ENCODE measurements around the gene ANKRD37.

ANKRD37 gene

GRCh38 chr4:185398618-185399017 lies 2.0 kb downstream of the ANKRD37 start:
- Histone ChIP-seq H3K36me3 (ENCODE audit: insufficient read depth, low read length) (peaks cover 26% of the 10 kb centered on the region), H3K27me3 (ENCODE audit: control insufficient read depth, insufficient read depth, low read length) (no peaks in the 10 kb centered on the region), H3K9ac (ENCODE audit: low read depth, low read length) (no peak overlapping the region), H3K4me2 (ENCODE audit: low read length) (peak overlapping the region; percentile 23), H3K4me1 (ENCODE audit: control insufficient read depth, insufficient read depth, low read length) (peaks cover 20% of the 10 kb centered on the region), H3K9me3 (replicated peaks; ENCODE audit: low read length) (no peaks in the 10 kb centered on the region), H3K4me3 (ENCODE audit: low read length) (no peak overlapping the region)

GRCh38 chr4:185399466-185399865 lies 2.8 kb downstream of the ANKRD37 start:
- no peak overlapping the region for H3K4me3 ChIP-seq (ENCODE audit: low read length)
- no peaks in the 10 kb centered on the region for H3K27me3 ChIP-seq (ENCODE audit: control insufficient read depth, insufficient read depth, low read length)
- peaks cover 26% of the 10 kb centered on the region for H3K36me3 ChIP-seq (ENCODE audit: insufficient read depth, low read length)
- peak overlapping the region; percentile 1 for H3K4me2 ChIP-seq (ENCODE audit: low read length)
- H3K9me3 ChIP-seq (replicated peaks; ENCODE audit: low read length) = no peaks in the 10 kb centered on the region
- no peak overlapping the region for H3K9ac ChIP-seq (ENCODE audit: low read depth, low read length)
- H3K4me1 ChIP-seq (ENCODE audit: control insufficient read depth, insufficient read depth, low read length) = peaks cover 17% of the 10 kb centered on the region

GRCh38 chr4:185404031-185404430 lies 7.4 kb downstream of the ANKRD37 start:
- Histone ChIP-seq H3K36me3 (ENCODE audit: insufficient read depth, low read length) (peaks cover 48% of the 10 kb centered on the region), H3K27me3 (ENCODE audit: control insufficient read depth, insufficient read depth, low read length) (no peaks in the 10 kb centered on the region), H3K4me2 (ENCODE audit: low read length) (no peak overlapping the region)

GRCh38 chr4:185405296-185405999 lies 8.8 kb downstream of the ANKRD37 start:
- Histone ChIP-seq H3K27me3 (ENCODE audit: control insufficient read depth, insufficient read depth, low read length) (no peaks in the 10 kb centered on the region), H3K4me1 (ENCODE audit: control insufficient read depth, insufficient read depth, low read length) (no peaks in the 10 kb centered on the region), H3K4me3 (ENCODE audit: low read length) (no peak overlapping the region), H3K9me3 (replicated peaks; ENCODE audit: low read length) (no peaks in the 10 kb centered on the region), H3K9ac (ENCODE audit: low read depth, low read length) (no peak overlapping the region), H3K36me3 (ENCODE audit: insufficient read depth, low read length) (peaks cover 40% of the 10 kb centered on the region), H3K4me2 (ENCODE audit: low read length) (no peak overlapping the region)

More at GRCh38 chr4:185404031-185404430, 7.4 kb downstream of the ANKRD37 start:
- Histone ChIP-seq H3K9ac (ENCODE audit: low read depth, low read length) (no peak overlapping the region), H3K4me3 (ENCODE audit: low read length) (no peak overlapping the region), H3K4me1 (ENCODE audit: control insufficient read depth, insufficient read depth, low read length) (no peaks in the 10 kb centered on the region), H3K9me3 (replicated peaks; ENCODE audit: low read length) (no peaks in the 10 kb centered on the region)

GRCh38 chr4:185408432-185408831 lies 11.8 kb downstream of the ANKRD37 start:
- H3K9ac ChIP-seq (ENCODE audit: low read depth, low read length) = no peak overlapping the region
- no peaks in the 10 kb centered on the region for H3K27me3 ChIP-seq (ENCODE audit: control insufficient read depth, insufficient read depth, low read length)
- H3K9me3 ChIP-seq (replicated peaks; ENCODE audit: low read length) = no peaks in the 10 kb centered on the region
- H3K4me3 ChIP-seq (ENCODE audit: low read length) = no peak overlapping the region
- H3K4me1 ChIP-seq (ENCODE audit: control insufficient read depth, insufficient read depth, low read length) = no peaks in the 10 kb centered on the region
- H3K36me3 ChIP-seq (ENCODE audit: insufficient read depth, low read length) = peaks cover 44% of the 10 kb centered on the region
- H3K4me2 ChIP-seq (ENCODE audit: low read length) = no peak overlapping the region

- H3K9ac ChIP-seq (ENCODE audit: low read depth, low read length) = no peak overlapping the region
- H3K9me3 ChIP-seq (replicated peaks; ENCODE audit: low read length) = no peaks in the 10 kb centered on the region
- H3K27me3 ChIP-seq (ENCODE audit: control insufficient read depth, insufficient read depth, low read length) = no peaks in the 10 kb centered on the region
- no peaks in the 10 kb centered on the region for H3K4me1 ChIP-seq (ENCODE audit: control insufficient read depth, insufficient read depth, low read length)
- H3K4me2 ChIP-seq (ENCODE audit: low read length) = no peak overlapping the region
- peaks cover 50% of the 10 kb centered on the region for H3K36me3 ChIP-seq (ENCODE audit: insufficient read depth, low read length)
- H3K4me3 ChIP-seq (ENCODE audit: low read length) = no peak overlapping the region
Measured at GRCh38 chr4:185411849-185412248, 15.2 kb downstream of the ANKRD37 start.

GRCh38 chr4:185412412-185412811 lies 15.8 kb downstream of the ANKRD37 start:
- H3K9ac ChIP-seq (ENCODE audit: low read depth, low read length) = no peak overlapping the region
- no peaks in the 10 kb centered on the region for H3K4me1 ChIP-seq (ENCODE audit: control insufficient read depth, insufficient read depth, low read length)
- H3K36me3 ChIP-seq (ENCODE audit: insufficient read depth, low read length) = peaks cover 54% of the 10 kb centered on the region
- H3K27me3 ChIP-seq (ENCODE audit: control insufficient read depth, insufficient read depth, low read length) = no peaks in the 10 kb centered on the region
- no peak overlapping the region for H3K4me2 ChIP-seq (ENCODE audit: low read length)
- no peak overlapping the region for H3K4me3 ChIP-seq (ENCODE audit: low read length)
- no peaks in the 10 kb centered on the region for H3K9me3 ChIP-seq (replicated peaks; ENCODE audit: low read length)

- H3K36me3 ChIP-seq (ENCODE audit: insufficient read depth, low read length) = peaks cover 49% of the 10 kb centered on the region
- H3K9ac ChIP-seq (ENCODE audit: low read depth, low read length) = no peak overlapping the region
- H3K27me3 ChIP-seq (ENCODE audit: control insufficient read depth, insufficient read depth, low read length) = no peaks in the 10 kb centered on the region
- no peaks in the 10 kb centered on the region for H3K9me3 ChIP-seq (replicated peaks; ENCODE audit: low read length)
- H3K4me1 ChIP-seq (ENCODE audit: control insufficient read depth, insufficient read depth, low read length) = peaks cover 5% of the 10 kb centered on the region
- H3K4me3 ChIP-seq (ENCODE audit: low read length) = no peak overlapping the region
- no peak overlapping the region for H3K4me2 ChIP-seq (ENCODE audit: low read length)
Measured at GRCh38 chr4:185416955-185417354, 20.3 kb downstream of the ANKRD37 start.

GRCh38 chr4:185421366-185422124 lies 24.9 kb downstream of the ANKRD37 start:
- no peaks in the 10 kb centered on the region for H3K27me3 ChIP-seq (ENCODE audit: control insufficient read depth, insufficient read depth, low read length)
- H3K4me2 ChIP-seq (ENCODE audit: low read length) = no peak overlapping the region
- H3K4me1 ChIP-seq (ENCODE audit: control insufficient read depth, insufficient read depth, low read length) = peaks cover 15% of the 10 kb centered on the region
- H3K36me3 ChIP-seq (ENCODE audit: insufficient read depth, low read length) = peaks cover 24% of the 10 kb centered on the region
- no peaks in the 10 kb centered on the region for H3K9me3 ChIP-seq (replicated peaks; ENCODE audit: low read length)
- no peak overlapping the region for H3K4me3 ChIP-seq (ENCODE audit: low read length)
- H3K9ac ChIP-seq (ENCODE audit: low read depth, low read length) = no peak overlapping the region

GRCh38 chr4:185424905-185425646 lies 28.4 kb downstream of the ANKRD37 start:
- peak overlapping the region; percentile 86 for H3K4me3 ChIP-seq (ENCODE audit: low read length)
- H3K4me2 ChIP-seq (ENCODE audit: low read length) = peak overlapping the region; percentile 92
- peaks cover 12% of the 10 kb centered on the region for H3K36me3 ChIP-seq (ENCODE audit: insufficient read depth, low read length)
- H3K4me1 ChIP-seq (ENCODE audit: control insufficient read depth, insufficient read depth, low read length) = peaks cover 15% of the 10 kb centered on the region
- no peaks in the 10 kb centered on the region for H3K27me3 ChIP-seq (ENCODE audit: control insufficient read depth, insufficient read depth, low read length)
- H3K9ac ChIP-seq (ENCODE audit: low read depth, low read length) = peak overlapping the region; percentile 94
- H3K9me3 ChIP-seq (replicated peaks; ENCODE audit: low read length) = no peaks in the 10 kb centered on the region

- Histone ChIP-seq H3K9me3 (replicated peaks; ENCODE audit: low read length) (no peaks in the 10 kb centered on the region), H3K4me1 (ENCODE audit: control insufficient read depth, insufficient read depth, low read length) (peaks cover 15% of the 10 kb centered on the region), H3K4me3 (ENCODE audit: low read length) (peak within 1 kb of the TSS; percentile 86), H3K4me2 (ENCODE audit: low read length) (peak within 1 kb of the TSS; percentile 92), H3K36me3 (ENCODE audit: insufficient read depth, low read length) (peaks cover 12% of the 10 kb centered on the region), H3K27me3 (ENCODE audit: control insufficient read depth, insufficient read depth, low read length) (no peaks in the 10 kb centered on the region), H3K9ac (ENCODE audit: low read depth, low read length) (peak within 1 kb of the TSS; percentile 94)
Measured at GRCh38 chr4:185425647-185426352, 29.2 kb downstream of the ANKRD37 start, which contains the start of gene UFSP2. TSS of gene UFSP2 (minus strand) at chr4:185425964. CDS start at chr4:185425868, 96 bp downstream.

All from skeletal muscle satellite cell (primary cell).